Ascending aorta (tissue), 2 donors: ENCODE data around the gene LLGL2. TPM values are rescaled to one million over a fixed set of nuclear protein-coding genes. Genes with fewer than 3 reads are reported as not detected.

Experiments used
- DNase-seq, 2 donors: peaks; one replicate each; pipeline ENCODE4 v3.0.0-alpha.2; 2019; ENCODE audit warnings: low spot score in 2 of 2
- H3K27ac ChIP-seq, 2 donors: fragments of 200-600 bp; sonication (generic); one replicate each; pipeline ENCODE4 v1.5.1; 2016 to 2017; ENCODE audit warnings: mild to moderate bottlenecking in 1 of 2
- H3K27me3 ChIP-seq: fragments of 200-600 bp; sonication (generic); one replicate; pipeline ENCODE4 v1.5.1; 2017
- H3K36me3 ChIP-seq, 2 donors: fragments of 200-600 bp; sonication (generic); one replicate each; pipeline ENCODE4 v1.5.1; 2016
- H3K4me1 ChIP-seq, 2 donors: fragments of 200-600 bp; sonication (generic); one replicate each; pipeline ENCODE4 v1.5.1; 2016 to 2017; ENCODE audit warnings: mild to moderate bottlenecking in 1 of 2
- H3K4me3 ChIP-seq, 2 donors: fragments of 200-600 bp; sonication (generic); one replicate each; pipeline ENCODE4 v1.5.1; 2016 to 2017; ENCODE audit warnings: mild to moderate bottlenecking in 1 of 2
- H3K9me3 ChIP-seq, 2 donors: fragments of 200-600 bp; sonication (generic); one replicate each; pipeline ENCODE4 v1.5.1; 2016
- CTCF ChIP-seq, 3 experiments: fragments of 200-600 bp in 2 of 3; fragments of 450-650 bp in 1 of 3; sonication (generic) in 2 of 3; IDR thresholded peaks; one replicate each; pipeline ENCODE4 v1.5.1; 2016 to 2019; ENCODE audit warnings: antibody characterized with exemption in 3 of 3, mild to moderate bottlenecking in 1 of 3, moderate library complexity in 1 of 3
- intact Hi-C: fragments of 100-400 bp; cut with DNase I; formaldehyde crosslinking; loops from one replicate; pipeline ENCODE4 v1.15.1; 2023
- total RNA-seq: library from RNA; depleted of rRNA; stranded (reverse); fragments of >200 nt; gene quantifications from one replicate; pipeline ENCODE4 v1.1.0, GENCODE V29; 2016

Gene LLGL2
- total RNA-seq, 1 donor from 2014 or later = 41.8 TPM

GRCh38 chr17:75500419-75501216 is 24.9 kb upstream of the LLGL2 start:
- Histone ChIP-seq H3K9me3 (no peaks in the 10 kb centered on the region), H3K27me3 (no peaks in the 10 kb centered on the region), H3K36me3 (peaks cover 64 to 81% of the 10 kb centered on the region in 2 donors), H3K4me1 (peaks cover 2 to 12% of the 10 kb centered on the region in 2 donors), H3K27ac (peak overlapping the region; percentile 69 to 71), H3K4me3 (no peak overlapping the region)
- intact Hi-C loops = loop anchor here (5.0 kb wide), 1 partner anchor 43 kb away; the partner anchor contains the start of gene TMEM94
- TF ChIP-seq CTCF (IDR thresholded peaks at IDR 0.05) = no peak
- no peak for DNase-seq

GRCh38 chr17:75501378-75502071 is 24.0 kb upstream of the LLGL2 start:
- Histone ChIP-seq H3K27ac (peak overlapping the region; percentile 69 to 71), H3K27me3 (no peaks in the 10 kb centered on the region), H3K36me3 (peaks cover 64 to 81% of the 10 kb centered on the region in 2 donors), H3K4me1 (peaks cover 2 to 12% of the 10 kb centered on the region in 2 donors), H3K4me3 (peak overlapping the region in 1 of 2 donors; percentile 0), H3K9me3 (no peaks in the 10 kb centered on the region)
- intact Hi-C loops = loop anchor here (5.0 kb wide), 1 partner anchor 44 kb away; the partner anchor contains the start of gene TMEM94
- DNase-seq = no peak
- TF ChIP-seq CTCF (IDR thresholded peaks at IDR 0.05) = no peak

GRCh38 chr17:75502072-75502720 is 23.3 kb upstream of the LLGL2 start:
- TF ChIP-seq CTCF (IDR thresholded peaks at IDR 0.05) = no peak
- no peak for DNase-seq
- intact Hi-C loops = loop anchor here (5.0 kb wide), 1 partner anchor 45 kb away; the partner anchor contains the start of gene TMEM94
- H3K4me3 ChIP-seq = peak overlapping the region in 1 of 2 donors; percentile 0
- peaks cover 2 to 12% of the 10 kb centered on the region in 2 donors for H3K4me1 ChIP-seq
- no peaks in the 10 kb centered on the region for H3K9me3 ChIP-seq
- peaks cover 64 to 81% of the 10 kb centered on the region in 2 donors for H3K36me3 ChIP-seq
- H3K27me3 ChIP-seq = no peaks in the 10 kb centered on the region
- peak overlapping the region; percentile 69 to 71 for H3K27ac ChIP-seq

- no peak overlapping the region for H3K4me3 ChIP-seq
- H3K4me1 ChIP-seq = peaks cover 2 to 12% of the 10 kb centered on the region in 2 donors
- H3K36me3 ChIP-seq = peaks cover 57 to 81% of the 10 kb centered on the region in 2 donors
- intact Hi-C loops = loop anchor here (5.0 kb wide), 1 partner anchor 46 kb away; the partner anchor contains the start of gene TMEM94
- H3K9me3 ChIP-seq = no peaks in the 10 kb centered on the region
- TF ChIP-seq CTCF (IDR thresholded peaks at IDR 0.05) = no peak
- peak overlapping the region; percentile 69 to 71 for H3K27ac ChIP-seq
- DNase-seq = no peak
- H3K27me3 ChIP-seq = no peaks in the 10 kb centered on the region
Observed at GRCh38 chr17:75502721-75503329, 22.7 kb upstream of the LLGL2 start.
